Measurements from ENCODE around the gene SPAG16. TPM values are rescaled to one million over a fixed set of nuclear protein-coding genes. Genes with fewer than 3 reads are reported as not detected.

The SPAG16 gene
- total RNA-seq, 1 donor from 2014 or later: 16.7 TPM

DNA sequence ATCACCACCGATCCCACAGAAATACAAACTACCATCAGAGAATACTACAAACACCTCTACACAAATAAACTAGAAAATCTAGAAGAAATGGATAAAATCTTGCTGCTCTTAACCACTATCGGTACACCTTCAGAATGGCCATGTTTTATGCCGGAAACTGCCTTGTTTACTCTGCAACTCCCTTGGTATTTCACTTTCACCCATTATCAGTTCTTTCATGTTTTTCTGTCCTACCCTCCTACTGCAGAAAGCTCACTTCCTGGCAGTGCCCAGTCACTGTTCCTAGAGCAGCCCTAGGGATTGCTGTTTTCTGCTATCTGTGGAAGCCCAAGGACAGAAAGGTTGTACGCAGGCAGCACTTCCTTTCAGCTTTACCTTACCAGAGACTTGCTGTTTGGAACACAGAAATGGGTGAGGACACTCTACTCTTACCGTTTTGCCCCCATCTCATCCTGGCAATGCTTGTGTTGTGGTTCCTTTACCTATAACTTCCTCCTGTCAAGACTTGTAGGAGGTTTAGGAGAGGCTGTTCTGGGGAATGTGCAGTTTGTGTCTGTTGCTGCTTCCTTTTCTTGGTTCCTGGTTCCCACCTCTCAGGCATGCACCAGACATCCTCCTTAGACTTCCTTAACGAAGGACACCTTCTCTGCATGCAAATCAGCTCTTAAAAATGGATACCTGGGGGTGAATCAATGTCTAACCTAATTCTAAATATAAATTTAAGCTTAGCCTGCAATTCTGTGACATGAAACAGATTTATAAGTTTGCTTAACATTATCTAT lies 394.4 kb downstream of the SPAG16 start:
- Histone ChIP-seq H3K4me2 (ENCODE audit: low read length) (no peak overlapping the region), H3K79me2 (ENCODE audit: insufficient read depth, low read length) (no peaks in the 10 kb centered on the region), H3K27ac (ENCODE audit: low read depth, low read length) (no peak overlapping the region), H3K27me3 (ENCODE audit: insufficient read depth, low read length) (no peaks in the 10 kb centered on the region), H3K36me3 (ENCODE audit: insufficient read depth, low read length) (no peaks in the 10 kb centered on the region), H3K9me3 (ENCODE audit: insufficient read depth, low read depth, low read length) (no peaks in the 10 kb centered on the region), H3K4me3 (ENCODE audit: insufficient read depth, low read depth, low read length) (no peak overlapping the region), H4K20me1 (ENCODE audit: insufficient read depth, low read length) (no peaks in the 10 kb centered on the region), H3K9ac (ENCODE audit: low read length) (no peak overlapping the region), H3K4me1 (ENCODE audit: insufficient read depth, low read length) (no peaks in the 10 kb centered on the region), H2AFZ (ENCODE audit: low read depth, low read length) (no peak overlapping the region)
- H3K36me3 Mint-ChIP-seq (ENCODE audit: low read depth, unreplicated experiment): no peaks in the 10 kb centered on the region
- DNase-seq (ENCODE audit: low read depth) (no peak), FAIRE-seq (no peak)
- no peak overlapping the region for H3K4me3 Mint-ChIP-seq (ENCODE audit: unreplicated experiment)
- TF ChIP-seq EZH2 (IDR thresholded peaks at IDR 0.05; ENCODE audit: insufficient read depth, low read length): no peak
- TF ChIP-seq, protein P1, sequence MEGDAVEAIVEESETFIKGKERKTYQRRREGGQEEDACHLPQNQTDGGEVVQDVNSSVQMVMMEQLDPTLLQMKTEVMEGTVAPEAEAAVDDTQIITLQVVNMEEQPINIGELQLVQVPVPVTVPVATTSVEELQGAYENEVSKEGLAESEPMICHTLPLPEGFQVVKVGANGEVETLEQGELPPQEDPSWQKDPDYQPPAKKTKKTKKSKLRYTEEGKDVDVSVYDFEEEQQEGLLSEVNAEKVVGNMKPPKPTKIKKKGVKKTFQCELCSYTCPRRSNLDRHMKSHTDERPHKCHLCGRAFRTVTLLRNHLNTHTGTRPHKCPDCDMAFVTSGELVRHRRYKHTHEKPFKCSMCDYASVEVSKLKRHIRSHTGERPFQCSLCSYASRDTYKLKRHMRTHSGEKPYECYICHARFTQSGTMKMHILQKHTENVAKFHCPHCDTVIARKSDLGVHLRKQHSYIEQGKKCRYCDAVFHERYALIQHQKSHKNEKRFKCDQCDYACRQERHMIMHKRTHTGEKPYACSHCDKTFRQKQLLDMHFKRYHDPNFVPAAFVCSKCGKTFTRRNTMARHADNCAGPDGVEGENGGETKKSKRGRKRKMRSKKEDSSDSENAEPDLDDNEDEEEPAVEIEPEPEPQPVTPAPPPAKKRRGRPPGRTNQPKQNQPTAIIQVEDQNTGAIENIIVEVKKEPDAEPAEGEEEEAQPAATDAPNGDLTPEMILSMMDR (IDR thresholded peaks at IDR 0.05; ENCODE audit: insufficient read depth, low read depth, low read length): no peak
- H3K27ac Mint-ChIP-seq (ENCODE audit: unreplicated experiment): no peak overlapping the region
- no peaks in the 10 kb centered on the region for H3K9me3 Mint-ChIP-seq (ENCODE audit: unreplicated experiment)
- H3K27me3 Mint-ChIP-seq (ENCODE audit: low read depth, unreplicated experiment): no peaks in the 10 kb centered on the region
- no peaks in the 10 kb centered on the region for H3K4me1 Mint-ChIP-seq (ENCODE audit: low read depth, unreplicated experiment)

DNA sequence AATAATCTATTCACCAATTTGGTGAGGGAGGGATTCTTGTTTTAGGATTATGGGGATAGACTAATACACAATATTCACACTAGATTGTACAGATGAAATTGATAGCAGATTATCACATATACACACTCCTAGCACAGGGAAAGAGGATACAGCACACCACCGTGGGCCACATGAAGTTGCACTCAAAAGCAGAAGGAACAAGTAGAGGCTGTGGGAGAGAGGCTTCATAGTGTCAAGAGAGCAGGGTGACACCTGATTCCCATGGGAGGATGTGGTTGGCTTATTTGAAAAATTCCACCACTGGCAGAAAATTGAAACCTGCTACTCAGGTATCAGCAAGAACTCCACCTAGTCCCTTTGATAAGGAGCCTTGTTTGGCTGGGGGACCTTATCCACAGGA lies 395.6 kb downstream of the SPAG16 start:
- Histone ChIP-seq H3K36me3 (ENCODE audit: insufficient read depth, low read length) (no peaks in the 10 kb centered on the region), H3K9me3 (ENCODE audit: insufficient read depth, low read depth, low read length) (no peaks in the 10 kb centered on the region), H4K20me1 (ENCODE audit: insufficient read depth, low read length) (no peaks in the 10 kb centered on the region), H3K4me2 (ENCODE audit: low read length) (no peak overlapping the region), H3K4me1 (ENCODE audit: insufficient read depth, low read length) (no peaks in the 10 kb centered on the region), H3K4me3 (ENCODE audit: insufficient read depth, low read depth, low read length) (no peak overlapping the region), H3K27me3 (ENCODE audit: insufficient read depth, low read length) (no peaks in the 10 kb centered on the region), H3K79me2 (ENCODE audit: insufficient read depth, low read length) (no peaks in the 10 kb centered on the region), H2AFZ (ENCODE audit: low read depth, low read length) (no peak overlapping the region), H3K27ac (ENCODE audit: low read depth, low read length) (no peak overlapping the region), H3K9ac (ENCODE audit: low read length) (no peak overlapping the region)
- FAIRE-seq (no peak), DNase-seq (ENCODE audit: low read depth) (no peak)
- Mint-ChIP-seq H3K4me3 (ENCODE audit: unreplicated experiment) (no peak overlapping the region), H3K36me3 (ENCODE audit: low read depth, unreplicated experiment) (no peaks in the 10 kb centered on the region), H3K27me3 (ENCODE audit: low read depth, unreplicated experiment) (no peaks in the 10 kb centered on the region), H3K27ac (ENCODE audit: unreplicated experiment) (no peak overlapping the region), H3K4me1 (ENCODE audit: low read depth, unreplicated experiment) (no peaks in the 10 kb centered on the region), H3K9me3 (ENCODE audit: unreplicated experiment) (no peaks in the 10 kb centered on the region)
- TF ChIP-seq, protein P1 (IDR thresholded peaks at IDR 0.05; ENCODE audit: insufficient read depth, low read depth, low read length): no peak
- TF ChIP-seq EZH2 (IDR thresholded peaks at IDR 0.05; ENCODE audit: insufficient read depth, low read length): no peak

DNA sequence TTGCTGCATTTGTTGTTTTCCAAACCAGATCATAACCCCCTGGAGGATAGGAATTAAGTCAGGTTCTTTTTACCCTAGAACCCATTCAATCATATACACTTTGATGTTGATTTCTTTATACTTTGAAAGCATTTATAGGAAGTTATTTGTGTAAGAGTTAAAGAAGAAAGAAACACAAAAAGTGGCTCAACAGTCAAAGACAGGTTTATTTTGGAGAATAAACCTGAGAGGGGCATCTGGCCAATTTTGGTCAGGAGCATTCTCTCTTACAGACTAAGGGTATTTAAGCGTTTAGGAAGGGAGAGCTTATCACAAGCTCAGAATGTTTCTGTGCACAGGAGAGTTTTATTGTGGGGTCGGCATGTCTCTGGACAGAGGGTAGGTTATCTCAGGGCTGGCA lies 398.0 kb downstream of the SPAG16 start:
- Histone ChIP-seq H3K27me3 (ENCODE audit: insufficient read depth, low read length) (no peaks in the 10 kb centered on the region), H3K36me3 (ENCODE audit: insufficient read depth, low read length) (no peaks in the 10 kb centered on the region), H3K4me3 (ENCODE audit: insufficient read depth, low read depth, low read length) (no peak overlapping the region), H3K4me1 (ENCODE audit: insufficient read depth, low read length) (no peaks in the 10 kb centered on the region), H3K9me3 (ENCODE audit: insufficient read depth, low read depth, low read length) (no peaks in the 10 kb centered on the region), H3K79me2 (ENCODE audit: insufficient read depth, low read length) (no peaks in the 10 kb centered on the region), H3K27ac (ENCODE audit: low read depth, low read length) (no peak overlapping the region), H3K9ac (ENCODE audit: low read length) (no peak overlapping the region), H4K20me1 (ENCODE audit: insufficient read depth, low read length) (no peaks in the 10 kb centered on the region), H3K4me2 (ENCODE audit: low read length) (no peak overlapping the region), H2AFZ (ENCODE audit: low read depth, low read length) (no peak overlapping the region)
- FAIRE-seq (no peak), DNase-seq (ENCODE audit: low read depth) (no peak)
- H3K4me3 Mint-ChIP-seq (ENCODE audit: unreplicated experiment): no peak overlapping the region
- TF ChIP-seq EZH2 (IDR thresholded peaks at IDR 0.05; ENCODE audit: insufficient read depth, low read length): no peak
- TF ChIP-seq, protein P1 (IDR thresholded peaks at IDR 0.05; ENCODE audit: insufficient read depth, low read depth, low read length): no peak
- H3K27me3 Mint-ChIP-seq (ENCODE audit: low read depth, unreplicated experiment): no peaks in the 10 kb centered on the region
- no peak overlapping the region for H3K27ac Mint-ChIP-seq (ENCODE audit: unreplicated experiment)
- H3K9me3 Mint-ChIP-seq (ENCODE audit: unreplicated experiment): no peaks in the 10 kb centered on the region
- H3K4me1 Mint-ChIP-seq (ENCODE audit: low read depth, unreplicated experiment): no peaks in the 10 kb centered on the region
- H3K36me3 Mint-ChIP-seq (ENCODE audit: low read depth, unreplicated experiment): no peaks in the 10 kb centered on the region

All from astrocyte (in vitro differentiated cells and primary cell).